ENCODE measurements around the gene CCDC47. TPM values are rescaled to one million over a fixed set of nuclear protein-coding genes. Genes with fewer than 3 reads are reported as not detected.

CCDC47 gene
- total RNA-seq, 1 donor from 2014 or later = 109 TPM

GRCh38 chr17:63783522-63783921 is 10.1 kb upstream of the CCDC47 start:
- no peak for DNase-seq

DNA sequence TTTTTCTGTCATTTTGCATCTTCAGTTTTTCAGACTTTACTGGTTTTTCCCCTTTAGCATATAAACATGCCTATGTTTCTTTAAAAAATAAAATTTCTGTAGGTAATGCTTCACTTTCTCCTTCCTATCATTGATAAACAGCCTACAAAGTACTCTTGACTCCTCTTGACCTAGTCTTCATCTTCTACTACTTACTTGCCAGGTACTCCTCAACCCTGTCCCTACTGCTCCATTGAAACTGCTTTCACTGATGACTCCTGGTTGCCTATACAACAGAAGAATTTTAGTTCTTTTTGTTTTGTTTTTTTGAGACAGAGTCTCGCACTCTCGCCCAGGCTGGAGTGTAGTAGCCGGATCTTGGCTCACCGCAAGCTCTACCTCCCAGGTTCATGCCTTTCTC is 7.5 kb upstream of the CCDC47 start:
- DNase-seq = no peak

DNA sequence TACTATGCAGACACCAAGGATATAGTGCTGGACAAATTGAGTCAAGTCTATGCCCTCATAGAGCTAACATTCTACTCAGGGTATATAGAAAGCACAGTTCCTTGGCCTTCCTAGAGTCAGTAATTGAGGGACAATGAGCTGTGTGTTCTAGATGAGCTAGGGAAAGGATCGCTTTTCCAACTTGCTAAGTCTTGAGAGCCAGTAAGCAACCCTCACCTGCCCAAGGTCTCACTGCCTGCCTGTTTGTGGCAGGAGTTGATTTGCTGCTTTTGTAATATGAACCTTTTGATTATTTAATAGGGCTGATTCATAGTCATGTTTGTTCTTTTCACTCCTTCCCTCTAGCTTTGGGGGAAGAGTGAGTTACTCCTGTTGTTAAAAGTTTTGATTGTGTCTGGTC is 7.1 kb upstream of the CCDC47 start:
- no peak for DNase-seq

DNA sequence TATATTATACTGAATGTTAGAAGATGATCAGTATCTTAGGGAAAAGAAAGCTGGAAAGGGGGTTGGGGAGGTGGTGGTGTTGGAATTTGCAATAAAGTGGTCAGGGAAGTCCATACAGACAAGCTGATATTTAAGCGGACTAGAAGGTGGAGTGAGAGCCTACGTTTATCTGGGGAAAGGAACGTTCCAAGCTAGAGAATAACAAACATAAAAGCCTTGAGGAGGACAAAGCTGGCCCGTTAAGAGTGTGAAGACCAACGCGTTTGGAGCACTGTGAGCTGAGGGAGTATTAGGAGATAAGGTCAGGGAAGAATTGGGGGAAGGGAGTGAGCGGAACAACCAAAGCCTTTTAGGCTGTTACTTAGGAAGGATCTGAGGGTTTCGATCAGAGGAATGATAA is 2.0 kb upstream of the CCDC47 start:
- peak; percentile 22 for DNase-seq

GRCh38 chr17:63774969-63775265 is 1.5 kb upstream of the CCDC47 start:
- DNase-seq = peak; percentile 32

DNA sequence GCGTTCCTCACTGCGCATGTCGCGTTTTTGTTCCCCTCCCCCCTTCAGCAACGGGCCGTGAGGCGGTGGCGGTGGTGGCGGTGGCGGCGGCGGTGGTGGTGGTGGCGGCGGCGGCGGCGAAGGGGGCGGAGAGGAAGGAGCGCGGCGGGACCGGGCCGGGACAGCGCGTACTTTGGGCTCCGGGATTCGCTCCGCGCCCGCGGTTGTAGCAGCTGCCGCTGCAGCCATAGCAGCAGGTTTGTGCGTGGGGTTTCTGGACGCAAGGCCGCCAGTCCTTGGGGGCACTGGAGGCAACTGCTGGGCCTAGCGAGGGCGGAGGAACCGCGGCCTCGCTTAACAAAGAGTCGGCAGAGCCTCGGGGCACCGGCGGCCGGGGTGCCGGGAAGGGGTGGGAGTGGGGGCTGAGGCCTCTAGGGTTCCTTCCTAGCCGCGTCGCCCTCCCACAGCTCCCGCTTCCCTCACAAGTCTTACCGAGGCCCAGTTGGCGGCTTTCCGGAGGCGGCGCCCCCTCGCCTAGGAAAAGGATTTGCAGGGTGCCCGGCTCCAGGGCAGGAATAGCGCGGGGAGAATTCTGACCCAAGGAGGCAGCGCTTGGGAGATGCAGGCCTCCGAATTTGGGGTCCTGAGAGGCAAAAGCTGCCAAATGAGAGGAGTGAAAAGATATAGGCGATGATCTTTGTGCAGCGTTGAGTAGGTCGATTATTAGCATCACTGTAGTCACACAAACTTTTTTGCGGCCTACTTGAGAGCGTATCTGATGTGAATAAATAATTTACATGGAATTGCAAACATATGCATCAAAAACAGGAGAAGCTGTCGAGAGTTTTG is 958 bp upstream of the CCDC47 start, which contains the start of gene DDX42:
Gene DDX42, plus strand, starts transcription at position 30 of the 828 bp plus-strand sequence. CDS start 12,880 bp downstream, outside the sequence.
- DNase-seq = peak; percentile 76

DNA sequence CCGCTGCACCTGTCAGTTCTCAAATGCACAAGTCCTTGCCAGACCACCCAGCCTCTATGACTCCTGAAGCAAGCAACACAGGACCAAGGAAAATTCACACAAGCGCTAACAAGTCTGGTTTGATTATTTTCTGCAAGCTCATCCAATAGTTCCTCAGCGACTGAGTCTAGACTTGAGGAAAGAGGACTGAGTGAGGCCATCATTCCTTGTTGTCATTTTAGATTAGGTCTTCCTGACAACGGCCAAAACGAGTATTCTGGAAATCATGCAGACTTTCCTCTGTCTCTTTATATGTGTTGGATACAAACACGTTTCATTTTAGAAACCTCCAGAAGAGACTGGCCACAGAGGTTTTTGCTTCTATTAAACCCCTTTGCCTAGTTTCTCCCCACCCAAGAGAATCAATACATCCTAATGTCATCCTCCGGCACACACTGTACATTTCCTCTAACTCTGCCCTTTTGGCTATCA is 561 bp downstream of the CCDC47 start:
- DNase-seq = peak; percentile 55

GRCh38 chr17:63768433-63768832 is 5.0 kb downstream of the CCDC47 start:
- no peak for DNase-seq

GRCh38 chr17:63766754-63767153 is 6.6 kb downstream of the CCDC47 start:
- no peak for DNase-seq

DNA sequence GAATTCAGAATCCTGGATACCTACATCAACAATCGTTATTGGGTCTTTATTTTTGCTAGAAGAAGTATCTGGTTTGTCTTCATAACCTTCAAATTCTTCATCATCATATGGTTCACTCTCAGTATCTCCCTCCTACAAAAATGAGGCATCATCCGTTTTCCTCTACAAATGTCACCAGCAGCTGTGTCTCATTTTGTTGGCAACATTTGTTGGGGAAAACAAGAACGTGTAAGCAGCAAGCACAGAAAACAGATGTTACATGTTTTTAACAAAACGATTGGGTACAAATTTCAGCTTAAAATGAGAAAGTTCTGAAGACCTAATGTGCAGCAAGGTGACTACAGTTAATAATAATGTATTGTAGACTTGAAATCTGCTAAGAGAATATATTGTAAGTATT is 8.7 kb downstream of the CCDC47 start:
- DNase-seq = no peak

GRCh38 chr17:63762161-63763078 is 11.0 kb downstream of the CCDC47 start:
- peak; percentile 31 for DNase-seq

DNA sequence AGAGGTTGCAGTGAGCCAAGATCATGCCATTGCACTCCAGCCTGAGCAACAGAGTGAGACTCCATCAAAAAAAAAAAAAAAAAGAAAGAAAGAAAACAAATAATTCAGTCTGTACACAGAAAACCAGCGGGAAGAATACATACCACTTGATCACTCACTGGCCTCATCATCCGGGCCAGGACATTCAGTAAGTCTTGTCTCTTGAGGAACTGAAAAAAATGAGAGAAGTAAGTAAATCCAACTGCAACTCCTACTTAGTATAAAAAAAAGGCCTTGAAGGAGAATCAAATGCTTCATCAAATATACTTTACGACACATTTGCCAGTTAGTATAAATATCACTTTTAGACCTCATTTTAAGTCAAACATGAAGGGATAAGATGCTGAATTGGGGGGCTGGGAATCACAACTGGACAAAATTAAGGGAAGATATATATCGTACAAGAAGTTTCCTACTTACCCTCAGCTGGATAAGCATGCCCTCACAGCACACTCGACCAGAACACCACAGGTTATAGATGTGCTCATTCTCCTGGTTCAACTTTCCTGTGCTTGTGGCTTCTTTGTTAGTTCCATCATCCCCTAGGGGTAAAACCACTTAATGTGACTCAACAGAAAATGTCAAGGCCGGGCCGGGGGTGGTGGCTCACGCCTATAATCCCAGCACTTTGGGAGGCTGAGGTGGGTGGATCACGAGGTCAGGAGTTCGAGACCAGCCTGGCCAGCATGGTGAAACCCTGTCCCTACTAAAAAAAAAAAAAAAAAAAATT is 12.4 kb downstream of the CCDC47 start:
- no peak for DNase-seq

DNA sequence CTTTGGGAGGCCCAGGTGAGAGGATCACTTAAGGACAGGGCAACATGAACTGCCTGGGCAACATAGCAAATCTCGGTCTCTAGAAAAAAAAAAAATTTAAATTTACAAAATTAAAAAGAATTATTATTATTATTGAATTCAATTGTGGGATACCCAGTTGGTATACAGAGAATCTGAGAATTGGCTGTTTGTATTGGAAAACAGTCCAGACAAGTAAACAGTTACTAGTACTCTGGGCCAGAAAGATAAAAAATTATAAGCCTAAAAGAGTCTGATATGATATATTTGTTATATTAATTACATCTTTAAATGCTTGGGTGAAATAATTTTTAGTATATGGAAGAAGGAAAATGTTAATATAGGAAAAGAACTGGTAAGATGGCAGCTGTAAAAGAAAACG is 15.0 kb downstream of the CCDC47 start:
- no peak for DNase-seq

- no peak for DNase-seq
These were observed 19.4 kb downstream of the CCDC47 start for GRCh38 chr17:63754046-63754445.

DNA sequence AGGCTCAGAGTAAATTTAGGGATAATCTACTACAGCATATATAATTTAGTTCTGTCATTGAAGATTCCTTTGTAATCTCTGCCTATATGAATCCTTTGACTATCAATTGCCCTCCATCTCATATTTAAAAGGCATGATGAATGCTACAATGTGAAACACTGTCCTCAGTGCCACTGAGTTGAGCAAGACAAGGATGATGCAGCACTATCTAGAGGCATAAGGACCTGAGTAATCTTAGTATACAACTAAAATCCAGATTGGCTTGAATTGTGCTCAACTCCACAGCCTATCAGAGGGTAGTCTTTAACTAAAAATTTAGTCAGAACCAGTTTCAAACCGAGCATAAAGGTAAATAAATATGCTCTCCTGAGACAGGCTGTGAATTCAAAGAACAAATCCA is 20.2 kb downstream of the CCDC47 start:
- no peak for DNase-seq

- no peak for DNase-seq
These were observed 20.7 kb downstream of the CCDC47 start for GRCh38 chr17:63752707-63753106.

DNA sequence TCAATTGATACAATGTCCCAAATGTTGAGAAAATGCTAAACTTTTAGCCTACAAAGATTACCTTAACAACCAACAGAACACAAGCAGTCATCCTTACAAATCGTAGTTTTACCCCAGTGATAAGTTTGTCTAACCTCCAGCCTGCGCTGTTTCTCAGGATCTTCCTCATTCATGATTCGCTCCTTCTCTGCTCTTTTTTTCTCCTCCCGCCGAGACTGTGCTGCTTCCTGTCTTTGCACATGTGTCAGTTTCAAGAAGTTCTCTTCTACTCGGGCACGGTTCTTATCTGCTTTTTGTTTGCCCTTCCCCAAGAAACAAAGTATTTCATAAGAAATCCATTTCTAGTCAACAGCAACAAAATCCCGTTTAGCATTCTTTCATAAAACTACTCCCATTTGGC is 21.6 kb downstream of the CCDC47 start:
- DNase-seq = no peak

DNA sequence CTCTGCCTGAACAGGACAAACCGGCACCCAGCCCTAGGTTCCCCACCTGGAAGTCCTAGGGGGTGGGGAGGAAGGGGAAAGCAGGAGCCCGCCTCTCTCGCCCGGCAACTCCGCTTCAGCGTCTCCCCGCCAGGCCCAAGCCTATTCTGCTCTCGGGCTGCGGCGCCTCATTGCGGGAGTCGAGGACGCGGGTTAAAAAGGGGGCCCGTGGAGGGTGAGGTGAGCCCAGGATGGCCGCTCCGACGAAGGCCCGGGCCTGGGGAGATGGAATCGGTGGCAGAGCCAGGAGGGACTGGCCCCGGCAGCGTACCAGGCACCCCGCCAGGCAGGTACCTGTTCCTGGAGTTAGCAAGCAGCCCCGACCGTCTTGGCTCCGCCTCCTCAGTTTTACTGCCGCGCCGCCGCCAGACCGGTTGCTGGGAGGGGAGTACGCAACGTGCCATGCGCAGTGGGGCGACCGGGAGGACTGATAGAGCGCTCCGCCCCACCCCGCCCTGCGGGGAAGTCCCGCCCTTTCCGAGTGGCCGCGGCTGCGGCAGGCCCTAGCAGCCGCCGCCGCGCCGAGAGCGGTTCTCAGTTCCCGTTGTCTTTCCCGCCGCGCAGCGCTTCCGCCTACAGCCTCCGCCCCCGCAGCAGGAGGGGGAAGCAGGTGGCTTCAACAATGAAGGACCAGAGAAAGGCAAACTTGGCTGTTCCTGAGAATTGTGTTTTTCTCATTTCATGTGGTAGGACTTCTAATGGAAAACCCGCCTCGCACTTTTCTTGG is 31.8 kb downstream of the CCDC47 start, which contains the start of gene STRADA:
Gene STRADA, minus strand, starts transcription at position 392 of the 766 bp plus-strand sequence. CDS start 13,430 bp downstream, outside the sequence.
- DNase-seq = peak; percentile 99

DNA sequence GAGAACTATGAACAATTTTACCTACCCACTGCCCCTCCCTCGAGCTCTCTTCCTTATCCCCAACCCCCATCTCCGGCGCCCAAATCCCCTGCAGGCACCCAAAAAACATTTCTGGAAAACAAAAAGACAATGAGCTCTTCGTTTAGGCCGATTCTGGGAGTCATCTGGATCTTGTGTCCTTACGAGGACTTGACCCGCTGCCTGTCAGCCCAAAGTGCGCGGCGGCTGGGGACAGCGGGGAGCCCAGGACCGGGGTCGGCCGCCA is 32.3 kb downstream of the CCDC47 start:
- DNase-seq = no peak

- peak; percentile 20 for DNase-seq
These were observed 32.8 kb downstream of the CCDC47 start for GRCh38 chr17:63740464-63741142.

DNA sequence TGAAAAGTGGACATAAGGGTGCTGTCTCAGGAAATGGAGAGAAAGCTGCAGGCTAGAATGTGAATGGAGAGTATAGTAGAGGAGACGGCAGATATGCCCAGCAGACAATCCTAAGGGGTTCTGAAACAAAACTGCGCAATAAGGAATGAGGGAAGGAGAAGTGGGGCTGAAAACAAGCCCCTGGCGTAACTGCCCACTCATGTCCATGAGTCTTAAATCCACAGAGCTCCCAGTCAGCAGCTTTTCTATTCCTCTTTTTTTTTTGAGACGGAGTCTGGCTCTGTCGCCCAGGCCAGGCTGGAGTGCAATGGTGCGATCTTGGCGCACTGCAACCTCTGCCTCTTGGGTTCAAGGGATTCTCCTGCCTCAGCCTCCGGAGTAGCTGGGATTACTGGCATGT is 37.7 kb downstream of the CCDC47 start:
- DNase-seq = no peak

GRCh38 chr17:63722403-63722802 is 51.0 kb downstream of the CCDC47 start:
- no peak for DNase-seq
